Body of pancreas (tissue), 4 donors: ENCODE measurements around the gene CLTC. TPM values are rescaled to one million over a fixed set of nuclear protein-coding genes. Genes with fewer than 3 reads are reported as not detected.

ENCODE experiments used
- ATAC-seq: fragments of 150-250 bp; one replicate; pipeline ENCODE4 v1.9.1; 2016
- DNase-seq, 4 donors: peaks; one replicate each; pipeline ENCODE4 v3.0.0-alpha.2; 2019
- H3K27ac ChIP-seq, 4 donors: fragments of 200-600 bp; sonication (generic); 1 replicate in 3 of 4; 2 replicates in 1 of 4; pipeline versions ENCODE4 v1.5.1 to v1.6.1; 2016 to 2019; ENCODE audit warnings: mild to moderate bottlenecking in 1 of 4, mixed read lengths in 1 of 4, moderate library complexity in 1 of 4
- H3K27me3 ChIP-seq, 2 donors: fragments of 200-600 bp; sonication (generic); one replicate each; pipeline ENCODE4 v1.6.0; 2016; ENCODE audit warnings: mild to moderate bottlenecking in 1 of 2
- H3K36me3 ChIP-seq, 2 donors: fragments of 200-600 bp; sonication (generic); replicated peaks in 1 of 2; 2 replicates each; pipeline ENCODE4 v1.5.1; 2016; ENCODE audit warnings: low read depth in 2 of 2; ENCODE audit not compliant: insufficient read depth in 1 of 2
- H3K4me1 ChIP-seq: fragments of 200-600 bp; sonication (generic); one replicate; pipeline ENCODE4 v1.6.0; 2016
- H3K4me3 ChIP-seq, 2 donors: fragments of 200-600 bp; sonication (generic); 1 replicate in 1 of 2; 2 replicates in 1 of 2; pipeline ENCODE4 v1.5.1; 2016 to 2019
- H3K9me3 ChIP-seq, 3 donors: fragments of 200-600 bp; sonication (generic); 1 replicate in 2 of 3; 2 replicates in 1 of 3; pipeline ENCODE4 v1.5.1; 2016
- POLR2A ChIP-seq, 3 donors: fragments of 450-650 bp; IDR thresholded peaks; one replicate each; pipeline ENCODE4 v1.6.1; 2016; ENCODE audit warnings: antibody characterized with exemption in 3 of 3, mild to moderate bottlenecking in 2 of 3
- WGBS, 2 donors: methylation state at CpG; one replicate each; pipeline ENCODE4 v1.1.5; 2017; 5-methylcytosine and 5-hydroxymethylcytosine counted together
- intact Hi-C: fragments of 100-400 bp; cut with DNase I; formaldehyde crosslinking; loops from one replicate; pipeline ENCODE4 v1.15.1; 2023
- total RNA-seq, 2 donors: library from RNA; depleted of rRNA; stranded (reverse); fragments of >200 nt; gene quantifications; one replicate each; pipeline ENCODE4 v1.1.0, GENCODE V29; 2016
- TF ChIP-seq, protein P1 (sequence below), 7 experiments: fragments of 450-650 bp in 4 of 7; fragments of 200-600 bp in 3 of 7; sonication (generic) in 3 of 7; IDR thresholded peaks; one replicate each; pipeline ENCODE4 v1.5.1; 2016 to 2019; ENCODE audit warnings: antibody characterized with exemption in 7 of 7

The CLTC gene
- total RNA-seq, 2 donors from 2014 or later = 78.1 to 112 TPM

DNA sequence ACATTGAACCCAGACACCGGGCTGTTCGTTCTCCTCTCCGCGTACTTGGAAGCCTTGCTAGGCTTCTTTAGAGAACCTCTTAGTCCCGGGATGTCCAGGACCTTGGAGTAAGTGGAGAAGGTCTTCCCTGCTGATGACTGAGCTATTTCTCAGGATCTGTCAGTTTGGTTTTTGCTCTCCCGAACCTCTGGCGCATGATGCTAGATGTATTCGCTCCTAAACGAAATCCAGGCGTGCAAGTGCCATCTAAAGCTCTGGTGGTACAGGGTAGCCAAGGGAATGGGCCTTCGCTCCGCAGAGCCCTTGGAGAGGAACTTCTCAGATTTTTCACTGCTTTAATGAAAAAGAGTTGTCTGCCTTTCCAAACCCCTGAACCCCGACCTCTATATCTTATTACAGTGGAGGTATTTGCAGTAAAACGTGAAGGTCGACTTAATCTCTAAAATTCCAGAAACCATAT is 88.3 kb downstream of the CLTC start:
- no peaks in the 10 kb centered on the region for H3K36me3 ChIP-seq
- peak overlapping the region; percentile 89 to 96 (median 94) for H3K27ac ChIP-seq
- H3K4me1 ChIP-seq = peaks cover 41% of the 10 kb centered on the region
- ATAC-seq (no peak), DNase-seq (peak in 1 of 4 donors; percentile 15)
- intact Hi-C loops = no loop called here
- no peaks in the 10 kb centered on the region for H3K9me3 ChIP-seq
- 0 to 2% methylated on average over 9 to 15 of the region's 15 CpGs for WGBS, 2 donors
- peak overlapping the region; percentile 77 to 83 for H3K4me3 ChIP-seq
- no peaks in the 10 kb centered on the region for H3K27me3 ChIP-seq
- TF ChIP-seq, protein P1, sequence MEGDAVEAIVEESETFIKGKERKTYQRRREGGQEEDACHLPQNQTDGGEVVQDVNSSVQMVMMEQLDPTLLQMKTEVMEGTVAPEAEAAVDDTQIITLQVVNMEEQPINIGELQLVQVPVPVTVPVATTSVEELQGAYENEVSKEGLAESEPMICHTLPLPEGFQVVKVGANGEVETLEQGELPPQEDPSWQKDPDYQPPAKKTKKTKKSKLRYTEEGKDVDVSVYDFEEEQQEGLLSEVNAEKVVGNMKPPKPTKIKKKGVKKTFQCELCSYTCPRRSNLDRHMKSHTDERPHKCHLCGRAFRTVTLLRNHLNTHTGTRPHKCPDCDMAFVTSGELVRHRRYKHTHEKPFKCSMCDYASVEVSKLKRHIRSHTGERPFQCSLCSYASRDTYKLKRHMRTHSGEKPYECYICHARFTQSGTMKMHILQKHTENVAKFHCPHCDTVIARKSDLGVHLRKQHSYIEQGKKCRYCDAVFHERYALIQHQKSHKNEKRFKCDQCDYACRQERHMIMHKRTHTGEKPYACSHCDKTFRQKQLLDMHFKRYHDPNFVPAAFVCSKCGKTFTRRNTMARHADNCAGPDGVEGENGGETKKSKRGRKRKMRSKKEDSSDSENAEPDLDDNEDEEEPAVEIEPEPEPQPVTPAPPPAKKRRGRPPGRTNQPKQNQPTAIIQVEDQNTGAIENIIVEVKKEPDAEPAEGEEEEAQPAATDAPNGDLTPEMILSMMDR (IDR thresholded peaks at IDR 0.05) = no peak
- no peak for TF ChIP-seq POLR2A (IDR thresholded peaks at IDR 0.05)

DNA sequence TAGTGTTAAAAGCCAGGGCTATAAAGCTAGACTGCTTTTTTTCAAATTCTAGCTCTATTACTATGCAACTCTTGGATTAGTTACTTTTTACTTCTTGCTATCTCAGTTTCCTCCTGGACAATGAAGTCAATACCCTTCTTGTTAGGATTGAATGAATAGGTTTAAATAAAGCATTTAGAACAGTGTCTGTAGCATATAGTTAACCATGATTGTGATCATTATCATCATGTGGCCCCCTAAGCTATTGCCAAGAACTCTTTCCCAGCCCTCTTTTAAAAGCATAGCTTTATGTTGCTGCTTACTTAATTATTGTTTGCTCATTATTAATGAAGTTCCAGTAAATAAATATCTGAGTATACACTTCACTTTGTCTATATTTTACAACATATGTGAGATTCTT is 92.2 kb downstream of the CLTC start:
- peak overlapping the region in 1 of 4 donors; percentile 3 for H3K27ac ChIP-seq
- intact Hi-C loops = no loop called here
- no peak overlapping the region for H3K4me3 ChIP-seq
- H3K27me3 ChIP-seq = no peaks in the 10 kb centered on the region
- no peak for ATAC-seq
- no peaks in the 10 kb centered on the region for H3K36me3 ChIP-seq
- TF ChIP-seq, protein P1 (IDR thresholded peaks at IDR 0.05) = no peak
- TF ChIP-seq POLR2A (IDR thresholded peaks at IDR 0.05) = no peak
- peaks cover 44% of the 10 kb centered on the region for H3K4me1 ChIP-seq
- DNase-seq = no peak
- H3K9me3 ChIP-seq = no peaks in the 10 kb centered on the region

DNA sequence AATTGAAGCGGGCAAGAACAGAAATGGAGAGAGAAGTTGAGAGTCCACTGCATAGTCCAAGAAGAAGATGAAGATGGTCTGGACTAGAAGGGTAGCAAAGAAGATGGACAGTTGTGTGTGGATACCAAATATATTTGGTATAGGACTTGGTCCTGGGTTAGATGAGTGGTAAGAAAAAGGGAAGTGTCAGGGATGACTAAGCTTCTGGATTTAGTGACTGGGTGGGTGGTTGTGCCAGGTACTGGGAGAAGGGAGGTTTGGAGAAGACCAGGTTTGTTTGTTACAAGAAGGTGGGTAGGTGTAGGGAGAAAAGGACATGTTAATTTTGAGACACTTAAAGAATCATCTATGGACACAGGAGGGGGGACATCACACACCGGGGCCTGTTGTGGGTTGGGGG is 93.2 kb downstream of the CLTC start:
- ATAC-seq (no peak), DNase-seq (no peak)
- no peaks in the 10 kb centered on the region for H3K9me3 ChIP-seq
- intact Hi-C loops = no loop called here
- peaks cover 44% of the 10 kb centered on the region for H3K4me1 ChIP-seq
- 94% methylated on average over 2 of the region's 2 CpGs for WGBS, 2 donors
- no peak overlapping the region for H3K4me3 ChIP-seq
- TF ChIP-seq, protein P1 (IDR thresholded peaks at IDR 0.05) = no peak
- TF ChIP-seq POLR2A (IDR thresholded peaks at IDR 0.05) = no peak
- no peaks in the 10 kb centered on the region for H3K27me3 ChIP-seq
- no peak overlapping the region for H3K27ac ChIP-seq
- no peaks in the 10 kb centered on the region for H3K36me3 ChIP-seq

DNA sequence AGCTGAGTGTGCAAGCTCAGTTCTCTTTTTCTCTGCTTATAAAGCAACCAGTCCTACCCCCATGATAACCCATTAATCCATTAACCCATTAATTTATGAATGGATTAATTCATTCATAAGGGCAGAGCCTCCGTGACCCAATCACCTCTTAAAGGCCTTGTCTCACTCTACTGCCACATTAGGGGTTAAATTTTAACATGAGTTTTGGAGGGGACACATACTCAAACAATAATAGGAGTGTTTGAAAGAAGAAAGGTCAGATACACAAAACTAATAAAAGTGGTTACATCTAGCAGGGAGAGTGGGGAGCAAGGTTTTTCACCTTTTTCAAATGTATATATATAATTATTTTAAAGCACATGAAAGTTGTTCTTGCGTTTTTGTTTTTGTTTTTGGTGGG is 94.6 kb downstream of the CLTC start:
- Histone ChIP-seq H3K9me3 (no peaks in the 10 kb centered on the region), H3K27ac (no peak overlapping the region), H3K36me3 (no peaks in the 10 kb centered on the region), H3K4me1 (peaks cover 31% of the 10 kb centered on the region), H3K4me3 (no peak overlapping the region), H3K27me3 (no peaks in the 10 kb centered on the region)
- ATAC-seq (no peak), DNase-seq (no peak)
- TF ChIP-seq POLR2A (IDR thresholded peaks at IDR 0.05) = no peak
- TF ChIP-seq, protein P1 (IDR thresholded peaks at IDR 0.05) = no peak
- 78 to 85% methylated on average over 2 of the region's 2 CpGs for WGBS, 2 donors
- intact Hi-C loops = no loop called here

DNA sequence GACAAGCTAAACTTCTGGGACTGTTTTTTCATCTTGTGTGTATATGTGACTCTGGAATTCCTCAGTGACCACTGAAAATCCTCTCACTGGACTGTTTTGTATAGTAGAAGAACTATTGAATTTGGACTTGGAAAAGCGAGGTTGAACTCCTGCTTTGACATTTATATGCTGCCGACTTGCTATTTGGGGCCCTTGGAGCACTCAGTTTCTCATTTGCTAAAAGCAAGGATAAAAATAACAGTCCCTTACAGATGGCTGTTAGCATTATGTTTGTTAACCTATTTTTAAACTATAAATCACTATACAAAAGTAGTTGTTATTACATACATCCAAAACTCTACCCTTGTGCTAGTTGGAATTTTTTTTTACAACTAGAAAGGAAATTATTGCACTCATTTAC is 96.7 kb downstream of the CLTC start:
- no peak for TF ChIP-seq POLR2A (IDR thresholded peaks at IDR 0.05)
- TF ChIP-seq, protein P1 (IDR thresholded peaks at IDR 0.05) = no peak
- Histone ChIP-seq H3K27ac (no peak overlapping the region), H3K4me3 (no peak overlapping the region), H3K27me3 (no peaks in the 10 kb centered on the region), H3K9me3 (no peaks in the 10 kb centered on the region), H3K4me1 (peaks cover 31% of the 10 kb centered on the region), H3K36me3 (no peaks in the 10 kb centered on the region)
- DNase-seq = no peak
- 82 to 91% methylated on average over 2 of the region's 2 CpGs for WGBS, 2 donors
- intact Hi-C loops = no loop called here
- ATAC-seq = no peak
